Hepatocyte (in vitro differentiated cells): ENCODE measurements around the gene NHSL2. TPM values are rescaled to one million over a fixed set of nuclear protein-coding genes. Genes with fewer than 3 reads are reported as not detected.
"Not testable (repeated sequence)": the region's sequence is repeated elsewhere in the genome, so short reads cannot be mapped to it uniquely, and the experiment has no call there.

Source experiments
- DNase-seq: peaks from one replicate; pipeline ENCODE4 v3.0.0-alpha.2; 2016; ENCODE audit warnings: low spot score
- H2AFZ ChIP-seq: fragments of 200-600 bp; sonication (generic); 2 replicates; pipeline ENCODE4 v1.6.0; 2016; ENCODE audit warnings: antibody characterized with exemption, mild to moderate bottlenecking
- H3K27ac ChIP-seq: fragments of 200-600 bp; sonication (generic); 2 replicates; pipeline ENCODE4 v1.5.1; 2016; ENCODE audit warnings: mild to moderate bottlenecking
- H3K27me3 ChIP-seq: fragments of 200-600 bp; sonication (generic); 2 replicates; pipeline ENCODE4 v1.6.1; 2016
- H3K36me3 ChIP-seq: fragments of 200-600 bp; sonication (generic); replicated peaks from 2 replicates; pipeline ENCODE4 v1.5.1; 2016; ENCODE audit warnings: low read depth; ENCODE audit not compliant: insufficient read depth
- H3K4me1 ChIP-seq: fragments of 200-600 bp; sonication (generic); 2 replicates; pipeline ENCODE4 v1.5.1; 2016; ENCODE audit warnings: mild to moderate bottlenecking, moderate library complexity; ENCODE audit not compliant: insufficient read depth
- H3K4me2 ChIP-seq: fragments of 200-600 bp; sonication (generic); 2 replicates; pipeline ENCODE4 v1.6.0; 2016
- H3K4me3 ChIP-seq: fragments of 200-600 bp; sonication (generic); 2 replicates; pipeline ENCODE4 v1.5.1; 2016; ENCODE audit warnings: mild to moderate bottlenecking
- H3K79me2 ChIP-seq: fragments of 200-600 bp; sonication (generic); 2 replicates; pipeline ENCODE4 v1.6.0; 2017; ENCODE audit warnings: mild to moderate bottlenecking
- H3K9me2 ChIP-seq: fragments of 200-600 bp; sonication (generic); replicated peaks from 2 replicates; pipeline ENCODE4 v1.6.0; 2017; ENCODE audit warnings: mild to moderate bottlenecking; ENCODE audit not compliant: insufficient read depth
- H3K9me3 ChIP-seq: fragments of 200-600 bp; sonication (generic); 2 replicates; pipeline ENCODE4 v1.5.1; 2016; ENCODE audit warnings: low read depth, mild to moderate bottlenecking
- H4K20me1 ChIP-seq: fragments of 200-600 bp; sonication (generic); 2 replicates; pipeline ENCODE4 v1.6.0; 2016; ENCODE audit warnings: mild to moderate bottlenecking; ENCODE audit not compliant: insufficient read depth, poor library complexity, severe bottlenecking
- CTCF ChIP-seq: fragments of 200-600 bp; sonication (generic); IDR thresholded peaks from 2 replicates; pipeline ENCODE4 v1.5.1; 2016; ENCODE audit warnings: antibody characterized with exemption, mild to moderate bottlenecking; ENCODE audit not compliant: poor library complexity
- EZH2 ChIP-seq: fragments of 200-600 bp; sonication (generic); IDR thresholded peaks from 2 replicates; pipeline ENCODE4 v1.6.1; 2016; ENCODE audit warnings: antibody characterized with exemption, mild to moderate bottlenecking, borderline replicate concordance
- EZH2phosphoT487 ChIP-seq: fragments of 200-600 bp; sonication (generic); IDR thresholded peaks from one replicate; pipeline ENCODE4 v1.6.1; 2018; ENCODE audit warnings: antibody characterized with exemption, mild to moderate bottlenecking, low read depth, moderate library complexity; ENCODE audit not compliant: unreplicated experiment, severe bottlenecking
- WGBS: methylation state at CpG from one replicate; pipeline ENCODE4 v1.1.6; 2016; ENCODE audit warnings: low lambda C conversion rate; ENCODE audit errors: missing lambda C conversion rate; 5-methylcytosine and 5-hydroxymethylcytosine counted together
- polyA plus RNA-seq: library from polyadenylated mRNA; unstranded; fragments of >200 nt; fragmentation: Nextera tagmentation; extraction: Ambion mirVana; gene quantifications from 2 replicates; pipeline ENCODE4 v1.2.1, GENCODE V29; 2016
- total RNA-seq: library from RNA; depleted of rRNA; stranded (reverse); fragments of >200 nt; gene quantifications from 2 replicates; pipeline ENCODE4 v1.2.3, GENCODE V29; 2014

NHSL2 gene
- total and polyA plus RNA-seq, 2 experiments from 2014 or later = 2.3 to 3.2 TPM

DNA sequence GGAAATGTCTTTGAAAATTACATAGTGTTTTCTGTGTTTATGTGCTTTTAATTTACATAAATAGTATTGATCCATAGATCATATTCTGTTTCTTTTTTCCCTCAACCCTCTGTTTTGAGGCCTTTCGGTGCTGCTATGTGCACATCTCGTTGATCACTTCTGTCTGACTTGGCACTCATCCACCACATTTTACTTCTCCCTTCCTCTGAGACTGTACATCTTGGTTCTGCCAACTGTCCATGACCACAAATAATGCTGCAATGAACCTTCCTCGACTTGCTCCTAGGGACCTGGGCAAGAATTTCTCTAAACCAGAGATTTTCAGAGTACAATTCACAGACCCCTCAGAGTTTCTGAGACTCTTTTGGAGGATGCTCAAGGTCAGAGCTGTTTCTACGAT lies 146.7 kb downstream of the NHSL2 start:
- no peak for DNase-seq
- H3K4me1 ChIP-seq = no peaks in the 10 kb centered on the region
- H3K9me2 ChIP-seq = no peaks in the 10 kb centered on the region
- no peak overlapping the region for H3K4me3 ChIP-seq
- no peak for TF ChIP-seq EZH2
- H3K36me3 ChIP-seq = no peaks in the 10 kb centered on the region
- H3K9me3 ChIP-seq = no peaks in the 10 kb centered on the region
- no peaks in the 10 kb centered on the region for H3K27me3 ChIP-seq
- 58% methylated on average over 4 of the region's 4 CpGs for WGBS
- H4K20me1 ChIP-seq = no peaks in the 10 kb centered on the region
- no peaks in the 10 kb centered on the region for H3K79me2 ChIP-seq
- no peak overlapping the region for H2AFZ ChIP-seq
- no peak overlapping the region for H3K4me2 ChIP-seq
- H3K27ac ChIP-seq = no peak overlapping the region

DNA sequence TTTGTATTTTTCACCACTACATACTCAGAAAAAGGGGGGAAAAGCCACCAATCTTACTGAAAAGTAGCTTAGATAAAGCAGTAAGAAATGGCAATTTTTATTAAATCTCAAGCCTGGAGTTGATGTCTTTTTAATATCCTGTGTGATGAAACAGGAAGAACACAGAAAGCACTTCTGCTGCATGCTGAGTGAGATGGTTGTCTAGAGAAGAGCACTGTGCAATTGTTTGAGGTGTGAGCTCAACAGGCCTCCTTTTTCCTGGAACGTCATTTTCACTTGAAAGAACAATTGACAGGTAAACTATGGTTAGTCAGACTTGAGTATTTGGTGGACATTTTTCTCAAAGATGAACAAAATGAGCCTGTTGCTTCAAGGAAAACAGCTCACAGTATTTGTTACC lies 147.2 kb downstream of the NHSL2 start:
- H3K9me3 ChIP-seq = no peaks in the 10 kb centered on the region
- H3K79me2 ChIP-seq = no peaks in the 10 kb centered on the region
- H3K27ac ChIP-seq = no peak overlapping the region
- no peak overlapping the region for H3K4me3 ChIP-seq
- no peaks in the 10 kb centered on the region for H4K20me1 ChIP-seq
- WGBS = 29% methylated on average over 1 of the region's 1 CpG
- no peak overlapping the region for H3K4me2 ChIP-seq
- DNase-seq = no peak
- TF ChIP-seq EZH2phosphoT487 (no peak), CTCF (no peak), EZH2 (no peak)
- no peaks in the 10 kb centered on the region for H3K27me3 ChIP-seq
- H3K4me1 ChIP-seq = no peaks in the 10 kb centered on the region
- no peaks in the 10 kb centered on the region for H3K9me2 ChIP-seq
- H2AFZ ChIP-seq = no peak overlapping the region
- H3K36me3 ChIP-seq = no peaks in the 10 kb centered on the region

GRCh38 chrX:72058346-72058745 lies 147.7 kb downstream of the NHSL2 start:
- H2AFZ ChIP-seq, DNase-seq, H3K27ac ChIP-seq, H3K9me3 ChIP-seq, H3K4me2 ChIP-seq, H3K9me2 ChIP-seq, H3K36me3 ChIP-seq, H4K20me1 ChIP-seq, H3K4me1 ChIP-seq, H3K79me2 ChIP-seq, H3K27me3 ChIP-seq, H3K4me3 ChIP-seq: not testable (repeated sequence)
- WGBS = 88% methylated on average over 15 of the region's 15 CpGs

DNA sequence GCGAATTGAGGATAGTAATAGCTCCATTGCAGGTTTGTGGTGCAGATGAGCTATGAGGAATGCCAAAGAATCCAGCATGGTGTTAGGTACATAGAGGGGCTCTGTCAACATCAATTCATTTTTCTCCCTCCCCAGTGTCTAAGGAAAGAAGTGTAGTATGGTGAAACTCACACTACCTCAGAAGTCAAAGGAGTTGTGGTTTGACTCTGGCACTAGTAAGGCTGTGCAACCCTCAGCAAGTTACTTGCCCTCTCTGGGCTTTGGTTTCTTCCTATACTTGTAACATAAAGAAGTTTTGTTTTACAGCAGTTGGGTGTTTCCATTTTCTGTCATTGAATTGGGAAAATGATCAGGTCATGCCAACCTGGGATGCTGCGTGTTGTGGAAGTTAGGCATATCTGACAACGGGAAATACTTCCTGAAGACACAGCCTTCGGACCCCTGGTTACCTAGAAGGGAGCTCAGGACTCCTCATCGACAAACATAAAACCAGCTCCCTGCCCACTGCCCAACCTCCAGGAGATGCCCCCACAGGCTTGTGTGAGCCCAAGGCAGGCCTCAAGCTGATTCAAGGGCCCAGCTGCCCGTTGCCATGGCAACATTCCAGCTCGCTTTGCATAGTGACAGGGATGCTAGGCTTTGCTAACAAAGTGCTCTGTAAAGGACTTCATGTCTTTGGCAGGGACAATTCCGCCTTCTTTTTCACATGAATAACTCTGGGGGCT lies 149.7 kb downstream of the NHSL2 start:
- no peaks in the 10 kb centered on the region for H3K79me2 ChIP-seq
- no peaks in the 10 kb centered on the region for H3K4me1 ChIP-seq
- no peak overlapping the region for H3K4me3 ChIP-seq
- no peaks in the 10 kb centered on the region for H3K36me3 ChIP-seq
- no peaks in the 10 kb centered on the region for H4K20me1 ChIP-seq
- TF ChIP-seq EZH2 (no peak), EZH2phosphoT487 (no peak), CTCF (no peak)
- H3K27ac ChIP-seq = no peak overlapping the region
- DNase-seq = no peak
- H2AFZ ChIP-seq = no peak overlapping the region
- no peak overlapping the region for H3K4me2 ChIP-seq
- no peaks in the 10 kb centered on the region for H3K9me3 ChIP-seq
- no peaks in the 10 kb centered on the region for H3K9me2 ChIP-seq
- no peaks in the 10 kb centered on the region for H3K27me3 ChIP-seq
- 77% methylated on average over 8 of the region's 8 CpGs for WGBS
